Measurements from ENCODE around the gene ANGEL1.
A peak's percentile ranks its signal among the peaks of the same experiment; 100 is the strongest.

ANGEL1 gene

DNA sequence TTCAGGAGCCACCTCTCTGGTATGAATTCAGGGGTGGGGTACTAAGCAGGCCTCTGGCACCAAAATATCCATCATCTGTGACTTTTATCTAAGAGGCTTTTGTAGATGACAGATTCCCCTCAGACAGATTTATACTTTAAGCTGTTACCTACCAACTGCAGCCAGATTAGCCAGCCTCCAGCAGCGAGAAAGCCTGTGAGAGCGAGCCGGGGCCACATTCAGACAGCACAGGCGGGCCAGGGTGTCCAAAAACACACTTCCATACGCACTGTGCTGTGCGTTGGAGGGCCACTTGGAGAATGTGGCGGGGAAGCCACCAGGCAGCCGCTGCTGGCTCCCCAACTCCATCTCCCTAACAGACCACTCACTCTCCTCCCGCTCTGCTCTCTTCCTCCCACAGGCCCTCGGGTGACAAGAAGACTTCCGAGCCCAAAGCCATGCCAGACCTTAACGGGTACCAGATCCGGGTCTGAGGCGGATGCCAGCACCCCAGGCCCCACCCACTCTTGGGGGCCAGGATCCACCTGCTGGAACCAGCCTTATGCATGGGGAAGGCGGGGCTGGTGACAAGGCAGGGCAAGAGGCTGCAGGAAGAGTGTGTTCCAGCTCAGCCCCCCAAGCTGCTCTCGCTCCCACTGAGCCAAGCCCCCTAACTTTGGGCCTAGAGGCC, 34.0 kb downstream of the ANGEL1 start:
- DNase-seq (ENCODE audit: low read depth): no peak

DNA sequence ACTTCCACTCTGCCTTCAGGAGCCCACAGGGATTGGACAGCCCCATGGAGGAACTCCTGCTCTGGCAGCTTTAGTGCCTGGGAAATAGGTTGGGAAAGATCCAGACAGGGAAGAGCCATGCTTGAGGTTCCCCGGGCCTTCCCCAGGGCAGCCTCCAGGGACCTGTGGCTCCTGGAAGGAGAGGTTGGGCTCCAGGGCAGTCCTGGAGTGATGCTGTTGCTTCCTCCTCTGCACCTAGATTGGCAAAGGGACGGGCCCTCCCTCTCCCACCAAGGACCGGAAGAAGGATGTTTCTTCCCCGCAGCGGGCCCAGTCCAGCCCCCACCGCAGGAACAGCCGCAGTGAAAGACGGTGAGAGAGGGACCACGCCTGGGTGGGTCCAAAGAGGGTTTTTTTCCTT, 35.0 kb downstream of the ANGEL1 start:
- no peak for DNase-seq (ENCODE audit: low read depth)

DNA sequence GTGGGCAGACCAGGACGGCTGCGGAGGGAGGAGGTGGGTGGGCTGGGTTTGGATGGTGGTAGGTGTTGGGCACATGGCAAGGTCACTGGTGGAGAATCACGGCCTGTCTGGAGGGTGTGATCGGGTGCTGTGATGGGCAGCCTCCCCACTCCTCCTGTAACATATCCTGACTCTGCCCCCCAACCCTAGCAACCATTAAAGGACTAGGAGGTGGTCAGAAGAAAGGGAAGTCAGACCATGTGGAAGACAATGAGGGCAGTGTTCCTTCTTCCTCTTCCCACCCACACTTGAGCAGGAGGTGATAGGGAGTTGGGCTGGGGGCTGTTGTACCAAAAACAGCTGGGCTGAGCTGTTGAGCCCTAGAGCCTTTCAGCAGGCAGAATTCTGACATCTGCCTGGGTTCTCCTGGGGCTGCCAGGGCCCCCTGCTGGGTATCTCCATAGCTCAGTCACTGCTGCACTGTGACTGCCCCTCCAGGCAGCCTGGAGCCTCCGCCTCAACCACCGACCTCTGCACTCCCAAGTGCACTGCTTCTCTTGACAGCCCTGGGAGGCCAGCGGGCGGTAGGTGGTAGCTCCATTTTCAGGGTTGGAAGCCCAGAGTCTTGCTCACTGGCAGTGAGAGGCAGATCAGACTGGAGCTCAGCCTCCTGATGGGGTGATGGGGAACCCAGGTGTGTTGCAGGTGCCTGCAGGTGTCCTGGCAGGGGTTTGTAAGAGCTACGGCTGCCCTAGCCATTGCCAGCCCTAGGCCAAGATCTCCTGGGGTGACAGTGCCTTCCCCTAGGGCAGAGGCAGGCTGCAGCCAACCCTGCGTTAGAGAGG, 36.0 kb downstream of the ANGEL1 start:
- DNase-seq (ENCODE audit: low read depth): no peak

DNA sequence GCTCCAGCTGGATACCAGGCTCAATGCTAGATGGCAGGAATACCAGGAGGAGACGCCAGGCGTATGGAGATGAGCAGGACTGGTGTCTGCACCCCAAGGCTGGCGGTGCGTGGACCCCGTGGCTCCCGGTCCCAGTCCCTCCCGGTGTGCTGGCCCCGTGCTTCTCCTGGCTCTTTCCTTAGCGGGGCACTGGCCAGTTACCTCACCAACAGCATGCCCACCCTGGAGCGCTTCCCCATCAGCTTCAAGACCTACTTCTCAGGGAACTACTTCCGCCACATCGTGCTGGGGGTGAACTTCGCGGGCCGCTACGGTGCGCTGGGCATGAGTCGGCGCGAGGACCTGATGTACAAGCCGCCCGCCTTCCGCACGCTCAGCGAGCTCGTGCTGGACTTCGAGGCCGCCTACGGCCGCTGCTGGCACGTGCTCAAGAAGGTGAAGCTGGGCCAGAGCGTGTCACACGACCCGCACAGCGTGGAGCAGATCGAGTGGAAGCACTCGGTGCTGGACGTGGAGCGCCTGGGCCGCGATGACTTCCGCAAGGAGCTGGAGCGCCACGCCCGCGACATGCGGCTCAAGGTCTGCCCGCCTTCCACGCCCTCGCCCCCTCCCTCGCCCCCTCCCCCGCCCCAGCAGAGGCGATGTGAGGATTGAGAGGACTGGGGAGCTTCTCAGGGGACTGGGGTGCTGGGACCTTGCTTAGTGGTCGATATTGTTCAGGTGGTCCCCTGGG, 36.8 kb downstream of the ANGEL1 start:
- DNase-seq (ENCODE audit: low read depth): no peak

DNA sequence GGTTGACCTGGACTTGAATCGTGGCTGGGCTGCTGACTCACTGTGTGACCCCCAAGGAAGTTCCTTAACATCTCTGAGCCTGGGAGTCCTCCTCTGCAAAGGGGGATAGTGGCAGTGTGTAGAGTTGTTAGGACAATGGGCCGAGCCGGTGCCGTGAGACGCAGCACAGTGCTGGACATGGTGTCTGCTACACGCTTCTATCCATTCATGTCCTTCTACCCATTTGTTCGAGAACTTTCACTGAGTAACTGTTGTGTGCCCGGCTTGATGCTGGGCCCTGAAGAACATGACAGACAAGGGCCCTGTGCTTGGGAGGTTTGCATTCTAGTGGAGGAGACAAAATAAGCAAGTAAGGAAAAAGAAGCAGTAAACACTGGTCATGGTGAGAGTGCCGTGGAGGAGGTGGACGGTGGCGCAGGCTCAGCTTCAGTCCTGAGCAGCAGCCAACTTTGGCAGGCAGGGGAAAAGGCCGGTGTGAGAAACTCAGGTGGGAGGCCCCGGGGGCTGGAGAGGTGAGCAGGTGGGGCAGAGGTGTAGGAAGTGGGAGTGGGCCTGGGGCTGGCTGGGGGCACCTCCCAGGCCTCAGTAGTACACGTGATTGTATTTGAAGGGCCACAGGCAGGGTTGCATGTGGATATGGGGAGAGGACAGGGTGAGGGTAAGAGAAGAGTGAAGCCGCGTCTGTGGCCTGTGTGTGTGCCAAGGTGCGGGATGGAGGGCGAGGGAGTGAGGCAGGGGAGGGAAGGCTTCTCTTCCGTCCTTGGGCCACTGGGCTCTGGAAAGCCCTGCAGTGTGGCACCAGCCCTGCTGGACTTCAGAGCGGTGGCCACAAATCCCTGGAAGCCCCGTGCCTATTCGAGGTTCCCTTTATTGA, 37.6 kb downstream of the ANGEL1 start:
- DNase-seq (ENCODE audit: low read depth): no peak

DNA sequence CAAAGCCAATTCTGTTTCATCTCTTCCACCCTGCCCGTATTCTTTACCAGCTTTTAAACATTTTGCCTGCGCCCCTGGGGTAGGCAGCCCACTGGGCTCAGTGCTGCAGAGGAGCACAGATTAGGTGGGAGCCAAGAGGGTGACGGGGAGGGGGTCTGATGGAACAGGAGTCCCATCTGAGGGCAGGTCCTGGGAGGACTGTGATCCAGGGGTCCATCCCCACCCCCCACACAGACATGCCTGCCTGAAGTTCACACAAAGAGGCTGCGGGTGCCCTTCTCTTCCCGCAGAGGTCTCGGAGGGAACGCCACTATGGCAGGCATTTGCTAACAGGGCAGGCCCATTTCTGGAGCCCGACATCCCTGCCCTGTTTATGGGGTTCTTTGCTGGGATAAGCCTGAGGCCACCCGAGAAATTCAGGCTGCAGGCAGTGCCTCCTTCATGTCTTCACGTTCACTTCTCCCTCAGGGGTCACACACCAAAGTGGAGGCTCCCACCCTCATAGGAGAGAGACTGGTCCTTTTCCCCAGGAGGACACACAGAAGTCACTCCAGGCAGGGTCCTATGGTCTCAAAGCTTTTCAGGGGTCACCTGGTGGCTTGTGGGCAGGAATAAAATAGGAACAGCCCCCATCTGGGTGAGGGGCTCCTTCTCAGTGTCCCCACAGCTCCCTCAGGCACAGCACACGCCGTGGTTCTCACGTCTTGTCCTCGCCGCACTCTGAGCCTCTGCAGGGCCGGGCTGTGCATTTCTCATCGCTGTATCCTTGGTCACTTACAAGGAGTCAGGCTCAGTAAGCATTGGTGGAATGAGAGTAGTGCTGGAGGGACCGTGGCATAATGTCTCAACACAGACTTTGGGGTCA, 38.5 kb downstream of the ANGEL1 start:
- no peak for DNase-seq (ENCODE audit: low read depth)

DNA sequence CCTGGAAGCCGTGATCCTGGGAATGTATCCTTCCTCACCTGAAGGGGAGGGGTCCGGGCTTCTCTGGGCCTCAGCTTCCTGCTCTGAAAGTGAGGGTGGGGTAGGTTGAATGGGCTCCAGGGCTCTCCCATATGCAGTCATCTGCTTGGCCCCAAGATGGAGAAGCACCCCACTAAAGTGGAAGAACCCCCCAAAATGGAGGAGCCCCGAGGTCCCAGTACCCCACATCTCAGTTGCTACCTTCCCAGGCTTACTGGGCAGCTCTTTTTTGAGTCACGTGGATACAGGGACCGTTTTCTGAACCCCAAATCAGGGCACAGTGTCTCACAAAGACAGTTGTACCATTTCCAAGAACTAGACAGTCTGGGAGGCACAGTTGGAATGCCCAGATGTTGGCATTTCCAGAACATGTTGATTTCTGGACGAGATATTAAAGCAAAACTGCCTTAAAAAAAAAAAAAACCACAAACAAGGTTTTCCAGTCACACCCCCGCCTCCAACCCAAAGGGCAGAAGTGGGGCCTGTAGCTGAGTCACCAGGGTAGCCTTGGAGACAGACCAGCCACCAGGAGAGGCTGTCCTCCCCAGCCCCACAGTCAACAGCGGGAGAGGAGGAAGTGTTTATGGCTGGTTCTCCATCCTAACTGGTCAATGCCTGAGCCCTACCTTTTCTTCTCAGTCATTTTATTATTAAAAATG, 39.3 kb downstream of the ANGEL1 start:
- DNase-seq (ENCODE audit: low read depth): no peak

DNA sequence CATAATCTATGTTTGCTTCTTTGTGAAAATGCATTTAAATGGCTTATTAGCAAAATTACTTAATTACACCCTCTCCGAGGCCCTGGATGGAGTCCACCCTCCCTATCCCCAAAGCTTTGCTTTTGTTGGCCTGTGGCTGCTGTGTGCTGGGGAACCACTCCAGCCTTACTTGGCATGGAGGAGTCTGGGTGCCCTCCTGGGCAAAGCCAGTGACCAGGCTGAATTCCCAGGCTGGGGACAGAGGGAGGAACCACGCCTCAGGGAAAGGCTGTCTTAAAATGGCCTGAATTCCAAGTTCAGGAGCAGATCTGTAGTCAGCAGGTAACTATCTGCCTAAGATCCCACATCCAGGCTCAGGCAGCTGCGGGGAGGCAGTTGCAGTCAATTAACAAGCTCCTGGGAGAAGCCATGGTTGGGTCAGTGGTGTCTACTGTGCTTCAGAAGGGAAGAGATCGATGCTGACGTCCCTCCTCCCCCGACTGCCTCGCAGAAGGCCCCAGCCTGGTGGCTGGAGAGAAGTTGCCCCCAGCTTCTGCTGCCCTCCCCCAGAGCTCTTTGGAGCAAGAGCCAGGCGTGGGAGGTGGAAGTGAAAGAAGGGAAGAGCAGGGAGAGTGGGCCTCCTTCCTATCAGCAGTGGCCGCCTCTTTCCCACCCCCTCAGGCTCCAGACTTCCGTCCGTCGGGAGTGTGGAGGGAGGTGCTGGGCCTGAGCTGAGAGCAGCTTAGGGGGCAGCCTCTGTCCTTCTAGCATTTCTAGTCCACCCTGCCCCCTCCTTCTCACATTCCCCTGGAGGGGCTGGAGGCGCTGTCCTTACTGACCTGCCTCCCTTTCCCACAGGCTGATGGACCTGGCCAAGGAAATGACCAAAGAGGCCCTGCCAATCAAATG, 40.1 kb downstream of the ANGEL1 start:
- no peak for DNase-seq (ENCODE audit: low read depth)

DNA sequence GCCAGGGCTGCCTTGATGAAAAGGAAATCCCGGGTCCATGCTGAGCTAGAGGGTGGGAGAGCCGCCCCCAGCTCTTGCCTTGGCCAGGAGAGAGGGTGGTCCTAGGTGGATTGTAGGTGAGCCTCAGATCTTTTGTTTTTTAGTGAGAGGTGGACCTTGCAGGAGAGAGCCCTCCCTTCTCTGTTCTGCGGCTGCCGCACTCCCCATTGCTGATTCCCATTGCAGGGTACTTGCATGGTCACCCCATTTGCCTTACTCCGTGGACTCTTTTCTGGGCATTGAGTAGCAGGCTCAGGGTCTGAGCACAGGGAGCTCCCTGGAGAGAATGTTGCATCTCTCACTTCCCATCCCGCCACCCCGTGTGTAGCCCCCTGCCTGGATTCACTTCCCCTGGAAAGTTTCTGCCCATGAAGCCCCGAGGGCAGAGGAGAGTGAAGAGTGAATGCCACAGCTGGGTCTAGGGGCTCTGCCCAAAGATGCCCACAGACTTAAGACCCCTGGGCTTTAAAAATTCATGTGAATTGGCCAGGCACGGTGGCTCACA, 41.2 kb downstream of the ANGEL1 start:
- DNase-seq (ENCODE audit: low read depth): no peak

DNA sequence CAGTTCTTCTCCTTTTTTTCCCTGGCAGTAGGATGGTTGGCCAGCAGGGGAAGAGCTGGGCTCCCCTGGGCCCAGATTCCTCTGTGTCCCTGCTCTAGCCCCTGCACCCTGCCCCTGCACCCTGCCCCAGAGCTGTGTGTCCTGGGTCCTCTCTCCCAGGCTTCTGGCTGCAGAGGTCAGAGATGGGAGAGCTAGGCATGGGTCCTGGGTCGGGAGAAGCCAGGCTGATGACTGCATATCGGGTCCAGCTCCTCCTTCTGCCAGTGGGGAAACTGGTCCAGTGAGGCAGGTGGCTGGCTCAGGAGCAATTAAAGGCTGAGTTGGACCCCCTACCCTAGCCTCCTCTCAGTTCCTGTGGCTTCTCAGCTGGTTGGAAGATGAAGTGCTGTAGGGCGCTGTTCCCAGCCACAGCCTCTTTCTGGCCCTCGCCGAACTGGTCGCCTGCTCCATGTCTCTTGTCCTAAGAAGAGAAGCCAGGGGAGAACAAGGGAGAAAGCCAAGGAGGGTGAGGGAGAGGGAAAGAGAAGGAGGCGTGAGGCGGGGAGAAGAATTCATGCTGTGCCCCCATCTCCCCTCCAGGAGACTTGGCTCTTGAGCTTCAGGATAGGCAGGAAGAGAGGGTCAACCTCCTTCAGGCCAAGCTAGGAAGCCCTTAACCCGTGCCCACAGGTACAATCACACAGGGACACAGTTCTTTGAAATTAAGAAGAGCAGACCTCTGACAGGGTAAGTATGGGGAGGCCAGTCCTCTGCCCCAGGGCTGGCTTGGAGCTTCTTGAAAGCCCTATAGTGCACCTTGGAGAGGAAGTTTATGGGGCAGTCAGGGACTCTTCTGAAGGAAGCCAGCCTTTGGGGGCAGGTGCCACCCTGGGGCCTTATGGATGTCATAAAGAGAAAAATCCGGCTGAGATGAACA, 41.9 kb downstream of the ANGEL1 start:
- no peak for DNase-seq (ENCODE audit: low read depth)

DNA sequence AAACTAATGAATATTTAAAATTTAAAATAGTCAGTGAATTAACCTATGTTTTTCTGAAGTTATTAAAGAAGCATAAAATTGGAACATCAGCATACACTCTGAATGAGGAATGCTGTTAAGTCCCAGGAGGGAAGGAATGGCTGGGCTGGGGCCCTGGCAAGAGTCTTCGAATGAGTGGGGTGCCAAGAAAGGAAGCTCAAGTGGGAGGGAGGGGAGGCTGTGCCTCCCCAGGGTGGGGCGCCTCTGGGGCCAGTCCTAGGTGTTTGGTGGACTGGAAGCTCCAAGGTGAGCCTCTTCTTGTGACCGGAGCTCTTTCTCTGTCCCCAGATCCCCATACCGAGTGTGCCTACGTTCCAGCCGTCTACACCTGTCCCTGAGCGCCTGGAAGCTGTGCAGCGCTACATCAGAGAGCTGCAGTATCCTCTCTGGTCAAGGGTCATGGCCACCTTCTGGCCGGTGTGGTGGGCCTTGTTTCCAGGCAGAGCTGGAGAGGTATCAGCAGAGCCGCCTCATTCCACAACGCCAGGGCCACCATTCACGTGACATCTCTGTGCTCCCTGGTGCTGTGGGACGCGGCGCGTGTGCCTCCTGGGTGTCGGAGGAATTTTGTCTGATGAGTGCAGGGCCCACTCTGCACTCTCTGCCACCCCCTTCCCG, 42.9 kb downstream of the ANGEL1 start:
- no peak for DNase-seq (ENCODE audit: low read depth)

DNA sequence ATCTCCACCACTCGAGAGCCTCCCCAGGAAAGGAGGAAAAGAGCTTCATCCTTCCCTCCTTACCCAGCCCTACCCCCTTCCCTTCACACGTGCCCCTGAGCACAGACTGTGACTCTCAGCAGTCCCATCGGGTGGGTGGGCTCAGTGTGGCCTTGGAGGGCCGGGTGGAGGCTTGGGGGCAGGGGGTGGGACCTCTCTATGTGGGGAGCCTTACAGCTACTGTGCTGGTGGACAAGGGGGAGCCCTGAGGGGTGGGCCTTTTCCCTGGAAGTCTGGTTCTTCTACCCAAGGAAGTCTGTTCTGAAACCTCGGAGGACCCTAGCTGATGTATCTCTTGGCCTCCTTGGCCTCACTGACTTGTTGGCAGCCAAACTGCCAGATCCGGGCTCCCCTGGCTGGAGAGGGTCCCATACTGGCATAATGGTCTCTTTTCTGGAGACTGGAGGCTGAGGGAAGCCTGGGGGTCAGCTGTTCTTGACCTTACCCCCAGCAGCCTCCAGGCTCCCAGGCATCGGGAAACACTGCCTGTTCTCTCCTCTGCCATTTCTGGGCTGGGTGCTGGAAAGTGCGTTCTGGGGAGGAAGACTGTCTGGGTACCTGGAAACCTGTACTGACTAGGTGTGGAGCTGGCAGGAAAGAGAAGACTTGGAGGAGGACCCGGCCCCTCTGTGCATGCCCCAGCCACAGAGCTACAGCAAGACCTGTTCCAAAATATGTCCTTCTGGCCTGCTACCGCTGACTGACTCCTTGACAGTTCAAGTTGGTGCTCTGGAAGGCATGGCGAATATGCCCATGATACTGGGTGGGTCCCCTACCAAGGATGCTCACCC, 43.8 kb downstream of the ANGEL1 start:
- no peak for DNase-seq (ENCODE audit: low read depth)

DNA sequence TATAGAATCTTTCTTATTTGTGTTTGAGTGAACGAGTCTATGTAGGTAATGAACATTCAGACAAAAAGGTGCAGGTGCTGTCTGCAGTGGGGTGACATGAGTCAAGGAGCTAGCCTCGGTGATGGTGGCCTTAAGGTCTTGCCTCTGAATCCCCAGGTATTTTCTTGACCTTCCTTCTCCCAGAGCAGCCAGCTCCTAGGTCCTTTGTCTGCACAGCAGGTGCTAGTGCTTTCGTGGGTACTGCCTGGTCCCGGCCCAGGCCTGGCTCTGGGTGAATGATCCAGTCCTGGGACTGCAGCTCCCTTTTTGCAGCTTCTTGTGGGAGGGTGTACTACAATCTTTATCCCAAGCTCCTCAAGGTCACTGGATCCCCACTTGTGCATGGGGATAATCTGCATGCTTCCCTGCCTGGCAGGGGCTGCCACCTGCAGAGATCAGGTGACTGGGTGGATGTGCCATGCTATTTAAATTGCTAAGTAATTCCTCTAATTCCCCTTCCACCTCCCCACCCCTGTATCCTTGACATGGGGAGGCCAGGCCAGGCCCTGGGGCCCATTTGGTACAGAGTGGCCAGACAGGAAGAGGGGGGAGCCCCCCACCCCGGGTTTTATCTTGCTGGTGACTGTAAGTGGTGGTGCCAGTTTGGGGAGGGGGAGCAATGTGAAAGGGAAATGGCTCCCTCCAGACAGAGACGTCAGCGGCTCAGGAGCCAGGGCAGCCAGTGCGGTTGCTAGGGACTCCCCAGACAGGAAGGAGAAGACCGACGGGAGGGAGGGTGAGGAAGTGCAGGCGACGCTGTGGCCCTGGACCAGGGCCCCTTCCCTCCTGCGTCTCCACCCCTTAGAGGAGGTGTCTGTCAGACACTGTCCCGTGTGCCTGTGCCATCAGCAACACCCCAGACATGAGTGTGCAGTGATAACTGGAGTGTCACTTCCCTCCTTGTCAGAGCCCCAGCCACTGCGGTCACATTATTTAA, 44.7 kb downstream of the ANGEL1 start:
- DNase-seq (ENCODE audit: low read depth): peak; percentile 20

DNA sequence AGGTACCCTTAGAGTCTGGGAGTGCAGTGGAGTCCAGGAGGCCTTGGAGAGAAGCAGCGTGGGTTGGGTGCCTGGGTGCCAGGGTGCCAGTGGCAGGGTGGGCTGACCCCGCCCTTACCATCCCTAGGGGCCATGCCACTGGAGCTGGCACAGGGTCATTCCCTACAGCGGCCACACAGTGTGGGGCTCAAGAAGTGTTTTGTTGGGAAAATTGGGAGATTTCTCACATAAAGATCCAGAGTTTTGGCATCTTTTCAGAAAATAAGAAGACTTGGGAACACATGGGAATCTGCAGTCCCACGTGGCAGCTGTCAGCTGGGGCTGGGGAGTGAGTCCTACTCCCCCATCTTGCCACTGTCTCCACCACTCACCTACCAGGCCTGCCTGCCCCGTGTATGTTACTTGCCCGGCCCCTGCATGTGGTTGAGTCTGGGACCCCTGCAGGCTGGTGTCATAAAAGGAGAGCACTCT, 47.2 kb downstream of the ANGEL1 start:
- no peak for DNase-seq (ENCODE audit: low read depth)

All from stimulated activated CD8-positive, alpha-beta memory T cell treated with anti-CD3 and anti-CD28 coated beads, Interleukin-7, amount 100 ng/mL, for 24 hours (primary cell).